PC-9 (cell line): ENCODE results near the gene CDK5RAP3. TPM values are rescaled to one million over a fixed set of nuclear protein-coding genes. Genes with fewer than 3 reads are reported as not detected.

Experiments used
- BruUV-seq: library from RNA; stranded (reverse); fragments of 400-500 nt; replicated peaks from 2 replicates; lab custom pipeline; 2021; lab: Mats Ljungman, UMichigan
- CTCF ChIA-PET: fragments of 300-600 bp; sonication (Branson Sonifier 250); formaldehyde crosslinking; loops from one replicate; lab custom pipeline; 2022; ENCODE audit warnings: antibody characterized with exemption; lab: Charles Lee
- POLR2A ChIA-PET: fragments of 300-600 bp; sonication (Branson Sonifier 250); formaldehyde crosslinking; loops from one replicate; lab custom pipeline; 2022; ENCODE audit warnings: antibody characterized with exemption; ENCODE audit not compliant: unreplicated experiment; lab: Charles Lee
- DNase-seq, 2 experiments: peaks; one replicate each; pipeline versions ENCODE4 v3.0.0 to v3.0.0-alpha.2; 2015 to 2022; ENCODE audit warnings: mixed read lengths in 1 of 2
- H2AFZ ChIP-seq: fragments of 200-600 bp; sonication (generic); 2 replicates; pipeline ENCODE4 v1.8.1; 2017; ENCODE audit warnings: antibody characterized with exemption
- H3F3A ChIP-seq: fragments of 200-600 bp; sonication (generic); 2 replicates; pipeline ENCODE4 v1.8.1; 2017; ENCODE audit warnings: antibody characterized with exemption, mild to moderate bottlenecking, low read depth; ENCODE audit not compliant: insufficient read depth
- H3K27ac ChIP-seq: fragments of 200-600 bp; sonication (generic); 2 replicates; pipeline ENCODE4 v1.6.1; 2016; ENCODE audit warnings: mixed run types
- H3K27me3 ChIP-seq: fragments of 200-600 bp; sonication (generic); 2 replicates; pipeline ENCODE4 v1.6.1; 2016; ENCODE audit warnings: low read depth, mixed run types; ENCODE audit not compliant: insufficient read depth
- H3K36me3 ChIP-seq: fragments of 200-600 bp; sonication (generic); 2 replicates; pipeline ENCODE4 v1.6.1; 2016; ENCODE audit warnings: low read depth, mixed run types
- H3K4me1 ChIP-seq: fragments of 200-600 bp; sonication (generic); replicated peaks from 2 replicates; pipeline ENCODE4 v1.6.1; 2016; ENCODE audit warnings: mixed run types; ENCODE audit not compliant: insufficient read depth
- H3K4me2 ChIP-seq: fragments of 200-600 bp; sonication (generic); 2 replicates; pipeline ENCODE4 v1.6.1; 2017; ENCODE audit warnings: mixed run types
- H3K4me3 ChIP-seq: fragments of 200-600 bp; sonication (generic); 2 replicates; pipeline ENCODE4 v1.6.1; 2016; ENCODE audit warnings: mixed run types
- H3K79me2 ChIP-seq: fragments of 200-600 bp; sonication (generic); 2 replicates; pipeline ENCODE4 v1.6.1; 2017; ENCODE audit warnings: low read depth, mixed run types
- H3K9me2 ChIP-seq: fragments of 200-600 bp; sonication (generic); 2 replicates; pipeline ENCODE4 v1.8.1; 2017; ENCODE audit warnings: mild to moderate bottlenecking; ENCODE audit not compliant: insufficient read depth
- H3K9me3 ChIP-seq: fragments of 200-600 bp; sonication (generic); 2 replicates; pipeline ENCODE4 v1.8.1; 2016; ENCODE audit warnings: low read depth; ENCODE audit not compliant: insufficient read depth
- H4K20me1 ChIP-seq: fragments of 200-600 bp; sonication (generic); 2 replicates; pipeline ENCODE4 v1.8.1; 2017; ENCODE audit not compliant: insufficient read depth
- CTCF ChIP-seq: fragments of 200-600 bp; sonication (generic); conservative IDR thresholded peaks from 2 replicates; pipeline ENCODE4 v1.6.1; 2017; ENCODE audit warnings: mixed run types, antibody characterized with exemption, mild to moderate bottlenecking, moderate library complexity
- EZH2 ChIP-seq: fragments of 200-600 bp; sonication (generic); IDR thresholded peaks from 2 replicates; pipeline ENCODE4 v1.8.0; 2017; ENCODE audit warnings: antibody characterized with exemption, low read depth
- intact Hi-C: fragments of 100-400 bp; cut with micrococcal nuclease; formaldehyde crosslinking; loops from one replicate; pipeline ENCODE4 v1.10.0; 2022; ENCODE audit not compliant: unreplicated experiment
- total RNA-seq: library from RNA; stranded (reverse); gene quantifications from 2 replicates; pipeline ENCODE4 v1.2.3, GENCODE V29; 2021

Gene CDK5RAP3
- total RNA-seq, 1 experiment from 2014 or later = 147 TPM

- ChIA-PET POLR2A (interaction anchor here (0.5 kb wide), 1 partner anchor 14 kb away, joined by 4 read pairs; no protein-coding TSS in a partner anchor), CTCF (no interaction called here)
- no peak overlapping the region for H2AFZ ChIP-seq
- H3K79me2 ChIP-seq = no peaks in the 10 kb centered on the region
- no peak for DNase-seq
- no peaks in the 10 kb centered on the region for H3K9me2 ChIP-seq
- no peaks in the 10 kb centered on the region for H4K20me1 ChIP-seq
- H3K9me3 ChIP-seq = no peaks in the 10 kb centered on the region
- no peaks in the 10 kb centered on the region for H3K27me3 ChIP-seq
- TF ChIP-seq CTCF = no peak
- TF ChIP-seq EZH2 = no peak
- no peaks in the 10 kb centered on the region for H3K4me1 ChIP-seq
- no peak overlapping the region for H3K27ac ChIP-seq
- no peak overlapping the region for H3K4me3 ChIP-seq
- H3K36me3 ChIP-seq = peaks cover 27% of the 10 kb centered on the region
- no TSS peak for BruUV-seq
- H3F3A ChIP-seq = peaks cover 3% of the 10 kb centered on the region; the same call in 1 of the 2 replicates
- intact Hi-C loops = no loop called here
- H3K4me2 ChIP-seq = no peak overlapping the region
These were observed 11.9 kb downstream of the CDK5RAP3 start for GRCh38 chr17:47982645-47983390.

- Histone ChIP-seq H3K27ac (no peak overlapping the region), H3K4me1 (no peaks in the 10 kb centered on the region), H3K9me3 (no peaks in the 10 kb centered on the region), H3F3A (peaks cover 3% of the 10 kb centered on the region; the same call in 1 of the 2 replicates), H4K20me1 (no peaks in the 10 kb centered on the region), H3K9me2 (no peaks in the 10 kb centered on the region), H3K4me3 (no peak overlapping the region), H3K36me3 (peaks cover 22% of the 10 kb centered on the region), H3K4me2 (no peak overlapping the region), H3K79me2 (no peaks in the 10 kb centered on the region), H3K27me3 (no peaks in the 10 kb centered on the region), H2AFZ (no peak overlapping the region)
- ChIA-PET POLR2A (interaction anchor here (0.5 kb wide), 1 partner anchor 13 kb away, joined by 4 read pairs; no protein-coding TSS in a partner anchor), CTCF (no interaction called here)
- DNase-seq = no peak
- intact Hi-C loops = no loop called here
- no peak for TF ChIP-seq CTCF
- TF ChIP-seq EZH2 = no peak
- BruUV-seq = no TSS peak
These were observed 12.7 kb downstream of the CDK5RAP3 start for GRCh38 chr17:47983492-47984223.

GRCh38 chr17:47986520-47986919 lies 15.6 kb downstream of the CDK5RAP3 start:
- POLR2A ChIA-PET = no interaction called here
- Histone ChIP-seq H3K79me2 (no peaks in the 10 kb centered on the region), H3K9me2 (no peaks in the 10 kb centered on the region), H3K4me2 (no peak overlapping the region), H3F3A (peaks cover 10% of the 10 kb centered on the region; the same call in 1 of the 2 replicates), H3K4me3 (no peak overlapping the region), H4K20me1 (no peaks in the 10 kb centered on the region), H2AFZ (no peak overlapping the region), H3K27me3 (no peaks in the 10 kb centered on the region), H3K9me3 (no peaks in the 10 kb centered on the region), H3K4me1 (no peaks in the 10 kb centered on the region), H3K36me3 (peaks cover 15% of the 10 kb centered on the region; the same call in 1 of the 2 replicates), H3K27ac (no peak overlapping the region)
- CTCF ChIA-PET = no interaction called here
- intact Hi-C loops = no loop called here
- no TSS peak for BruUV-seq
- DNase-seq = no peak
- no peak for TF ChIP-seq EZH2
- TF ChIP-seq CTCF = no peak
